HG03159 (cell line): ENCODE data around the gene RTP2.

Source experiments
- ATAC-seq: cut with Tn5 transposase; IDR thresholded peaks from one replicate; pipeline ENCODE4 v1.9.1; 2021; ENCODE audit warnings: mild to moderate bottlenecking, moderate library complexity; ENCODE audit not compliant: unreplicated experiment

The RTP2 gene

DNA sequence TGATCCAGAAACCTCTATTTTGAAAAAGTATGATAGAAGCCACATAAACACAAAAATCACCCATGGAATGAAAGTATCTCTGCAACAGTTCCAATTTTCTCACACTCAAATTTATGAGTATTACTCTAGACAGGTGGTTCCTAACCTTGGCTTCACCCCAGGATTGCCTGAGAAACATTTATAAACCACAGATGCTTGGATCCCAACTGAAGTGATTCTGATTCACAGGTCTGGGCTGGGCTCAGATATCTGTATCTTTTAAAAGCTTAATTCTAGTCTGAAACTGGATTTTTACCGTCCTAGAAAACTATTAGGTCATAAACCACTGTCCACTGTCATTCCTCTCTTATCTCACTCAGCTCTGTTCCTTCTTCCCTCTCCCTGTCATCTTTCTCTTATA is 24.8 kb downstream of the RTP2 start:
- ATAC-seq = no peak

DNA sequence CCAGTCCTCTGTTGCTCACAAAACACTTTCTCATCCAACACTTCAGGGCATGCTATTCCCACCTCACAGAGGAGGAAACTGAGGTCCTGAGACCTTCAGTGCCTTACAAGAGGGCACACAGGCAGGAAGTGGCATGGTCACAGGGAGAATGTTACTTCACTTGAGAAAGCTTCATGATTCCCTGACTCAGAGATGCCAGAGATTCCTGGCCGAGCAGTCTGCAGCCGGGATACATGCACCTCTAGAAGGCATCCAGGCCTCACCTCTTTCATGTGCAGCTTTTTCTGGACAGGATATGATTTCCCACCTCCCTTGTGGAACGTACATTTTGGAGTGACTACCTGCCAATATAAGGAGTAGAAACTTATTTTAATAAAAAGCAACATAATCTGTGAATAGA is 29.3 kb downstream of the RTP2 start:
- ATAC-seq = no peak

DNA sequence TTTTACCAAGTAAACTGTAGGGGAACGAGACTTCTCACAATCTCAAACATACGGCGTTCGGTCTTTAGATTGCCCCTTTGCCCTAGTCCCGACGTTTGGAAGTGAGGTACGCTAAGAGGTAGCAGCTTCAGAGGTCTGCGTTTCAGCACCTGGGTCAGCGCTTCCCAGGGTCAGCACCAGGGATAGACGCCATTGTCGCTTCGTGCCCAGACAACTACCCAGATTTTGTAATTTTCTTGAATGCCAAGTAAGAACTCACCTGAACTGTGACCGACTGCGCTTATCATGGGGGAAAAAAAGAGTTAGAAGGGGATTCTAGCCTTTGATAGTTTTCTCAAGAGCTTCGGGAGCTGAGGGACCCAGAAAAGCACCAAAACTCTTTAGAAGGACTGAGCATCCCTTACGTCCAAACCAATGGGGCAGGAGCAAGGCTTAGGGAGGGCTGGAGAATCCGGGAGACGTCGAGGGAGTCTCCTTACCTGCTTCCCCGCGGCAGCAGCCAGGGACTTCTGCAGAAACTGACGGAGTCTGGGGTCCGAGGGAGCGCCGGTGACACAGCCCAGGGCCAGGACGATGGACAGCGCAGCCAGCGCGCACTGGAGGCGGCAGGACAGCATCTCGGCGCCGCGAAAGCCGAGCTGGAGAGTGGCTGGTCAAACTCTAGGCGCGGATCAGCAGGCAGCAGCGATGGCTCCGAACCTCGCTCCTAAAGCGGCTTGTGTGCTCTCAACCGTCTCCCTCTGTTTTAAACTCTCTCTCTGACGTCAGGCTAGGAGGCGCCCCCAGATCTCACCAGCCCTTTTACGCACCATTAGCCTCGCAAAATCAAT is 32.5 kb downstream of the RTP2 start, which contains the start of gene SST:
Gene SST, minus strand, starts transcription at position 720 of the 830 bp plus-strand sequence. Its CDS starts 103 bp downstream, at position 617.
- ATAC-seq = no peak

DNA sequence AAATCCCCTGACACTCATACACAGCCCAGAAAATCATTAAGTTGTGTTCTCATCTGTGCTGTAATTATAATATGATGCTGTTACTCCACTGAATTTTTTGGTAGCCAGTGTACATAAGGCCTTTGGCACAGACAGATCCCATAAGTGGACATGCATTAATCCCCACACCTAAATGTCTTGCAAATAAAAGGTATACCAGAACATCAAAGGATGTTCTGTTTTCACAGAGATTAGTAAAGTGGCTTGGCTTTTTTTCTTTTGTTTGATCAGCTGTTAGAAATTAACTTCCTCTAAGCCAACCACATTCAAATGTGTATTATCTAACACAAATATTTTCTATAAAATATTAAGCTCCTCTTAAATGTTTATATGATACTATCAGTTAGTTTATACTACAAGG is 34.8 kb downstream of the RTP2 start:
- ATAC-seq = no peak

DNA sequence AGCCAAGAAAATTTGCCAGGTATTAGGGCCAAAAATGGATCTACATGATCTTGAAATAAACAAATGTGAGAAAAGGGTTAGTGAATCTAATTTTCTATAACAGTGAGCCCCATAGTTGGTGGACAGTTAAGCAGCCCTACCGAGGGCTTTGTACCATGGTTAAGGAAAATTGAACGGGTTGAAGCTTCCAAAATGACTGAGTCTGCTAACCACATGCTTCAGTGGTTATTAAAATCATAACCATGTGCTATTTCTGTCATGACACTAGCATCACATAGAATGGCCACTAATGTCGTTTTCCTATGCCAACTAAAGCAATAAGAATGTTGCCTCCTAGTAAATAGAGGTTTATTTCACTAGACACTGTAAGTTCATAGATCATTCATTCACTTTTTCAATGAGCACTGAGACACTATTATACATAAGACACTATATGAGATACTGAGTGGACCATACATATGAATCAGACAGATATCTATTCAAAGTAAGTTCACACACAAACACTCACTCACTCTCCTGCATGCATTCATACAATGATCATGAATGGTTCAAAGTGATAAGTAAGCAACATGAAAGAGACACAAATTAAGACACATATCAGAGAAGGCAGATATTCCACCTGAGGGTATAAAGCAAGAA is 36.5 kb downstream of the RTP2 start:
- ATAC-seq = no peak

DNA sequence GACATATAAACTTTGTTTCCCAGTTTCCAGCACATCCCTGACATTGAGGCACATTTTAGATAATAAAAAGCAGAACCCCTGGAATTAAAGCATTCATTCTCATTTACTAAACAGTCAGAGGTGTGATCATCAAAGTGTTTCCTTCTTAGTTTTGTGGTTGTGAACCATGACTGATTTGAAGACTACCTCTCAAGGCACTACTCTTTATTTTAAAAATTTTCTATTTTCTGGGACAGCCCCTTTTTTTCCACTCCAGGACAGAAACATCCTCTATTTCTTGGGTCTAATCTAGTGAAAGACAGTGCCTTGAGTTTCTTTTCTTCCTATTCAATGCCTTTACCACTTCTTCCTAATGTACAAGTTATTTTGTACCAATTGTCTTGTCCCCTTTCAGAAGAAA is 37.3 kb downstream of the RTP2 start:
- no peak for ATAC-seq

DNA sequence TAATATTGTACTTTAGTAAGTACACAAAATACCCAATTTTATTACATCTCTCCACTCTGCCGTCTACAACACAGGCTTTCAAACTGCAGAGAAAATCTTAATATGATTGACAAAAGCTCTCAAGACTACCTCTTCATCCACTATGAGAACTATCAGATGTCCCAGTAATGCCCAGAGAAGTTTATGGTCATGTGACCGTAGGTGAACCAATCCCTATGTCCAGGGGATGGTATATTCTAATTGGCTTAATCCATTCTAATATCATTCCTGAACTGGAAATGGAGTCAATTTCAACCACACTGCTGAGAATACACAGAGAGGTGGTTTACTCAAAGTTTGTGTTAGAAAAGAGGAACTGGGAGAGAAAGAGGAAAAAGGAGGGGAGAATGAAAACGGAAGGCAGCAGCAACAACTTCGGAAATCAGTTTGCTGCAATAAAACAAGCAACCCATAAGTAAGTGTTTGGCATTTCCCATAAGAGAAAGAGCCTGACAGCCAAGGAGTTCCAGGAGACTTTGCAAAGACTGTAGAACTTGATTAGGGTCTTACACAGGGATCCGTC is 39.4 kb downstream of the RTP2 start:
- no peak for ATAC-seq

DNA sequence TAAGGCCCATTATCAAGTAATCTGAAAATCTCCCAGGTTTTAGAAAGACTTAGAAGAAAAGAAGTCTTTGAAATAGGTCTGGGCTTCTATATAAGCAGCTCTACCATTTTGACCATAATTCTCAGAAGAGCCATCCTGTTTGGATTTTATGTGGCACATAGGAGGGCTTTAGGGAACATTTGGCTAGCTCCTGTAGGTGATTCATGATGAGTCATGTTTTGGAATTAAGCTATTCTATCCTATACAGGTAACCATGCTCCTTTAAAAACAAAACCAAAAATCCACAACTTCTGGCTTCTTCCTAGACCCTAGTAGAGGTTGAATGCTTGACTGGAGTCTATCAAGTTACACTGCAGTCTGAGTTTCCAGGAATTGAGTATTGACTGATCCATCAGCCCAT is 41.1 kb downstream of the RTP2 start:
- ATAC-seq = no peak

DNA sequence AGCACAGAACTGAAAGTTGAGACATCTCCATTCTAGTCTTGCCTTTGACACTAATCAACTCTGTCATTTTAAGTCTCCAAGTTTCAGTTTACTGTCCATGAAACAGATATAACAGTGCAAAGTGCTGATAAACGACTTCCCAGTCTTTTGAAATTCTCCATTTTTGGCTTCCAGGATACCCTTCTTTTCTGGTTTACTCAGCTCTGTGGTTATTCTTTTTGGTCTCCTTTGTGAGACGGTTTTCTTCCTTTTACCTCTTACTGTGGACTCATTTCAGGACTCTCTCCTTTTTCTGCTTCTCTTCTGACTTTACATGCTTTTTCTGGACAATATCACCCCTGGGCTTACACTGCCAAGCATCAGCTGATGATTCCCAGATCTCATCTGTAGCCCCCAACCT is 51.1 kb downstream of the RTP2 start:
- no peak for ATAC-seq
